Measurements from ENCODE around the gene MIB2.
A peak's percentile ranks its signal among the peaks of the same experiment; 100 is the strongest.
"Not testable (repeated sequence)": the region's sequence is repeated elsewhere in the genome, so short reads cannot be mapped to it uniquely, and the experiment has no call there.

The MIB2 gene

DNA sequence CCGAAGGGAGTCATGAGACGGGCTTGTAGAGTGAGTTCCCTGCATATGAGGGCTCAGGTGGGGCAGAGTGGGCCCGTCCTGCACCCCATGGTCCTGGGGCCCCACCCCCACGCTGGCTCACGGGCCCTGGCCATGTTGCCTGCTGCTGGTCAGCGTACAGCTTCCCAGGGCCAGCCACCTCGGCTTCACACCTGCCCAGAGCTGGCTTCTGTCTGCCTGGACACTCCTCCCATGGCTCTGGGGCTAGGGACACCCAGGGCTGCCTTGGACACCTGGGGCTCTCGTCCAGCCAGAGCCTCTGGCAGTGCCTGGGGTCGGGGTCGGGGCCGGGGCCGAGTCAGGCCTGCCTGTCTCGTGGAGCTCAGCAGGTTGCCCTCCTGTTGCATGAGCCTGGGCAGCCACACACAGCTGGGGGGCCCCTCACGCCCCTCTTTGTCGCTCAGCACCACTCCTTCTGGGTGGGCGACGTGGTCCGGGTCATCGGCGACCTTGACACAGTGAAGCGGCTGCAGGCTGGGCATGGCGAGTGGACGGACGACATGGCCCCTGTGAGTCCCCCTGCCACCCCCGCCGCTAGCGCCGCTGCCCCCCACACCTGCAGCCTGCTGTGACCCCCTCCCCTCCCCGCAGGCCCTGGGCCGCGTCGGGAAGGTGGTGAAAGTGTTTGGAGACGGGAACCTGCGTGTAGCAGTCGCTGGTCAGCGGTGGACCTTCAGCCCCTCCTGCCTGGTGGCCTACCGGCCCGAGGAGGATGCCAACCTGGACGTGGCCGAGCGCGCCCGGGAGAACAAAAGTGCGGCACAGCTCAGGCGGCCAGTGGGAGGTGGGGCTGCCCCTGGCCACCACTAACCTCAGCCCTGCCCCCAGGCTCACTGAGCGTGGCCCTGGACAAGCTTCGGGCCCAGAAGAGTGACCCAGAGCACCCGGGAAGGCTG is 11.2 kb downstream of the MIB2 start:
- no peak for DNase-seq (ENCODE audit: low read depth in 2 of 2)

DNA sequence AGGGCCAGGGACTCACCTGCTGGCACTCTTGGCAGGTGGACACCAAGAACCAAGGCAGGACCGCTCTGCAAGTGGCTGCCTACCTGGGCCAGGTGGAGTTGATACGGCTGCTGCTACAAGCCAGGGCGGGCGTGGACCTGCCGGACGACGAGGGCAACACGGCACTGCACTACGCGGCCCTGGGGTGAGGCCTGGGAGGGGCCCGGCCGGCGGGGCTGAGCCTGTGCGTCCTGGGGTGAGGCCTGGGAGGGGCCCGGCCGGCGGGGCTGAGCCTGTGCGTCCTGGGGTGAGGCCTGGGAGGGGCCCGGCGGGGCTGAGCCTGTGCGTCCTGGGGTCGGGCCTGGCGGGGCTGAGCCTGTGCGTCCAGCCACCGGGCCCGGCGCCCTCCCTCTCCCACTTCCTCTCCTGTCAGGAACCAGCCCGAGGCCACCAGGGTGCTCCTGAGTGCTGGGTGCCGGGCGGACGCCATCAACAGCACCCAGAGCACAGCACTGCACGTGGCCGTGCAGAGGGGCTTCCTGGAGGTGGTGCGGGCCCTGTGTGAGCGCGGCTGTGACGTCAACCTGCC is 12.0 kb downstream of the MIB2 start:
- DNase-seq (ENCODE audit: low read depth in 2 of 2), result no peak

DNA sequence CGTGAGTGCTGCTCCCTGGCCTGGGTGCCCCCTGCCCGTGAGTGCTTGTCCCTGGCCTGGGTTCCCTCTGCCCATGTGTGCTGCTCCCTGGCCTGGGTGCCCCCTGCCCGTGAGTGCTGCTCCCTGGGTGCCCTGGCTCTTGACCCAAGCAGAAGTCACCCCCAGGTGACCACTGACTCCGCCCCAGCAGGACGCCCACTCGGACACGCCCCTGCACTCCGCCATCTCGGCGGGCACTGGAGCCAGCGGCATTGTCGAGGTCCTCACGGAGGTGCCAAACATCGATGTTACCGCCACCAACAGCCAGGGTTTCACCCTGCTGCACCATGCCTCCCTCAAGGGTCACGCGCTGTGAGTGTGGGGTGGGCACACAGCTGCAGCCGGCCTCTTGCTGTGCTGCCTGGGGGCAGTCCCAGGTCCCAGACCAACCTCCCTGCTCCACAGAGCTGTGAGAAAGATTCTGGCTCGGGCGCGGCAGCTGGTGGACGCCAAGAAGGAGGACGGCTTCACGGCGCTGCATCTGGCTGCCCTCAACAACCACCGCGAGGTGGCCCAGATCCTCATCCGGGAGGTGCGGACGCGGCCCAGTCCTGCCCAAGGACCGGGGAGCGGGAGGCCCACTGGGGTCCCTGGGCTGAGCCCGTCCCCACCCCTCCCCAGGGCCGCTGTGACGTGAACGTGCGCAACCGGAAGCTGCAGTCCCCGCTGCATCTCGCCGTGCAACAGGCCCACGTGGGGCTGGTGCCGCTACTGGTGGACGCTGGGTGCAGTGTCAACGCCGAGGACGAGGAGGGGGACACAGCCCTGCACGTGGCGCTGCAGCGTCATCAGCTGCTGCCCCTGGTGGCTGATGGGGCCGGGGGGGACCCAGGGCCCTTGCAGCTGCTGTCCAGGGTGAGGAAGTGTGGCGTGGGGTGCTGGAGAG is 12.8 kb downstream of the MIB2 start:
- DNase-seq (ENCODE audit: low read depth in 2 of 2), result no peak

DNA sequence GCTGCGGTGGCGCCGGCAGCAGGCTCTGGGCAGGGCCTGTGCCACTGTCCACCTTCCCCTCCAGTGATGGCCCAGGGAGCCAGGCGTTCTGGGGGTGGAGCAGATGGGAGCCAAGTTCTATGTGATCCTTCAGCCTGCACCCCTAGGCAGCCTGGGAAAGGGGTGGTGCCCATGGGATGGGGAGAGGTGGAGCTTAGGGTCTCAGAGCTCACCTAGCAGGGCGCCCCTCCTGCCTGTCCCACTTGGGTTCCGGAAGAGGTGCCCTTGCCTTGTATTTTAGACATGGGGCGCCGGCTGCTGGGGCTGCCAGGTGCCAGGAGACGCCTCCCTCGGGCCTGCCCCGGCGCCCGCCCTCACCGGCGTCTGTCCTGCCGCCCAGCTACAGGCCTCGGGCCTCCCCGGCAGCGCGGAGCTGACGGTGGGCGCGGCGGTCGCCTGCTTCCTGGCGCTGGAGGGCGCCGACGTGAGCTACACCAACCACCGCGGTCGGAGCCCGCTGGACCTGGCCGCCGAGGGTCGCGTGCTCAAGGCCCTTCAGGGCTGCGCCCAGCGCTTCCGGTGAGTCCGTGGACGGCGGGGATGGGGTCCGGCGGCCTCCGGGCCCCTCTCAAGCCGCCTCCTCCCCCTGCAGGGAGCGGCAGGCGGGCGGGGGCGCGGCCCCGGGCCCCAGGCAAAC is 13.6 kb downstream of the MIB2 start:
- DNase-seq (ENCODE audit: low read depth in 2 of 2), result no peak

DNA sequence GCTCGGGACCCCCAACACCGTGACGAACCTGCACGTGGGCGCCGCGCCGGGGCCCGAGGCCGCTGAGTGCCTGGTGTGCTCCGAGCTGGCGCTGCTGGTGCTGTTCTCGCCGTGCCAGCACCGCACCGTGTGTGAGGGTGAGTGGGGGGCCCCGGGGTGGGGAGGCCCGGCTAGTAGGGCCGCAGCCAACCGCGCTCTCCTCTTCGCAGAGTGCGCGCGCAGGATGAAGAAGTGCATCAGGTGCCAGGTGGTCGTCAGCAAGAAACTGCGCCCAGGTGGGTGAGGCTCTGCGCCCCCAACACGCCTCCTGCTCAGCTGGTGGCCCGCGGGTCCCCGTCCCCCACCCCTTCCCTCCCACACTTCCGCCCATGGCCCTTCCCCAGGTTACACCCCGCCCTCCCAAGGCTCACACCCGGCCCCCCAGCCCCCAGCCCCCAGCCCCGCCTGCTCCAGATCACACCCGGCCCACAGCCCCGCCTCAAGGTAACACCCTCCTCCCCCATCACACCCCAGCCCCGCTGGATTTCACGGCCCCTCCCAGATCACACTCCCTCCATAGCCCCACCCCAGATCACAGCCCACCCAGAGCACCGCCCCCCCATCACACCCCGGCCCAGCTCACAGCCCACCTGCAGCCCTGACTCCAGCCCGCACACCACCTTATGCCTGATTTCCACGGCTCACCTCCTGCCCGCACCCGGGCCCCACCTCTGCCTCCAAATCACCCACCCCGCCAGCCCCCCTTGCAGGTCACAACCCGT is 14.3 kb downstream of the MIB2 start:
- no peak for DNase-seq (ENCODE audit: low read depth in 2 of 2)

DNA sequence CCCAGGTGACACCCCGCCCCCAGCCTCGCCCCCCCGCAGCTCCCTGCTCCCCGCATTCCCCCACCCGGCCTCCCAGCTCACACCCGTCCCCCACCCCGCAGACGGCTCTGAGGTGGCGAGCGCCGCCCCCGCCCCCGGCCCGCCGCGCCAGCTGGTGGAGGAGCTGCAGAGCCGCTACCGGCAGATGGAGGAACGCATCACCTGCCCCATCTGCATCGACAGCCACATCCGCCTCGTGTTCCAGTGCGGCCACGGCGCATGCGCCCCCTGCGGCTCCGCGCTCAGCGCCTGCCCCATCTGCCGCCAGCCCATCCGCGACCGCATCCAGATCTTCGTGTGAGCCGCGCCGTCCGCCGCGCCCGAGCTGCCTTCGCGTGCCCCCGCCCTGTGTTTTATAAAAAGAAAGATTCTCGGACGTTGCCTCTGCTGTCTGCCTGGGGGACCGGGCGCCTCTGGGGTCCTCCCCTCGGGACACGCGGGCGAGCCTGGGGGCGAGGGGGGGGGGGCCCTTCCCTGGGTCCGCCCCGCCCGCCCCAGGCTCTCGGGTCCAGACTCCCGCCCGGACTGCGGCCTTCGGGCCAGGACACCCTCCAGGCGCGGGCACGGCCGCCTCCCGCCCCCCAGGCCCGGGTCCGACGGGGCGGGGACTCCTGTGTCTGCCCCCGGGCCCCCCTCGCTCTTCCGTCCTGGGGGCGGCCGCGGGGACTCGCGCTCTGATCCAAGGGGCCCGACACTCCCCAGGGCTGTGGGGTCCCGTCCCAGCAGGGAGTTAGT is 15.1 kb downstream of the MIB2 start:
- DNase-seq (ENCODE audit: low read depth in 2 of 2), result peak; percentile 72 to 92

DNA sequence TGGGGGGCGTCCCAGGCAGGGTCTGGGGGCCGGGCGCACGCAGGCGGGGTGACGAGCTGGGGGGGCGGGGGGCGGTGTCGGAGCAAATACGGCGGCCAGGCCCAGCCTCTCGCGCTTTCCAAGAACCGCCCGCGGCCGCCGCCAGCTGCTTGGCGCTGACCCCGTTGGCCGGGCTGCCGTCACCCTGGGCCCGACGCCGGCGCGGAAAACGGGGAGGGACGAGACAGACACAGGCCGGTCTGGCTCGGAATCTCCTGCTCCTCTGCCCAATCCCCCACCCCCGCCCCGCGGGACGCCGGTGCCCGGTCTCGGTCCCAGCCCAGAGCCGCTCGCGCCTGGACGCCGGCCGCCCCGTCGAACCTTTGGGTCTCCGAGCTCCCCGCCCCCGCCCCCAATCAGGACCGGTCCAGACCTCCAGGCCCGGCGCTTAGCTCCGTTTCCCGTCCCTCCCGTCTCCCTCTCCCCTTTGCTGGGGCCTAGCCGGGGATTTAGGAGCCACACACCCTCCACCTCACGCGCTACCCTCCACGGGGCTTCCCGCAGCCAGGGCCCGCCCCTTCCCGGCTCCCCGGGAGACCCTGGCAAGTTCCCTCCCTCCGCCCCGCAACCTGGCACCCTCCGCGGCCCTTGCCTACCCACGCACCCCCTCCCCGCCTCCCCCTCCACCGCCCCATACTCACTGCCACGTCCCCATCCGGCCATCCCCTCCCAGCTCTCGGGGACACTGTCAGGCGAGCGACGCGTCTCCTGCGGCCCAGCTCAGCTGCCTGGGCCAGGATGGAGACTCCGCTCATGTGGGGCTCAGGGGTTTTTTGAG is 15.9 kb downstream of the MIB2 start:
- DNase-seq (ENCODE audit: low read depth in 2 of 2), result no peak

- no peak for DNase-seq (ENCODE audit: low read depth in 2 of 2)
Observed at GRCh38 chr1:1631782-1632420, 16.6 kb downstream of the MIB2 start, which contains the start of gene MMP23B. Gene MMP23B, plus strand, starts transcription at chr1:1632173. Its CDS starts 46 bp downstream, at chr1:1632219.

GRCh38 chr1:1633409-1633808 is 18.1 kb downstream of the MIB2 start:
- DNase-seq (ENCODE audit: low read depth in 2 of 2), result not testable (repeated sequence)

DNA sequence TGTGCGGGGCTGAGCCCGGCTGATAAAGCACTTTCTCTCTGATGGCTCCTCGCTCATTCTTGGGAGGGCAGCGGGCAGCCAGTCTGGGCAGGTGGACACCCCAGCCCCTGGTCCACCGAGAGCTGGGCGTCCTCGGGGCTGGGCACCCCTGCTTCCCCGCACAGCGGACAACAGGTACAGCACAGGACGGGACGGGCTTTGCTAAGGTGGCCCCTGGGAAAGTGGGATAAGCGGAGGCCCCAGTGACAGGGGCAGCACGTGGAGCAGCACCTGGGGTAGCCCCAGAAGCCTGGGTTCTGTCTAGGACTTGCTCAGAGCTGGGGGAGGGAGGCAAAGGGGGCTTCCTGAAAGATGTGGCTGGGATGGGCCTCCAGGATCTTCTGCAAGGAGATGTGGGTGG is 19.3 kb downstream of the MIB2 start:
- not testable (repeated sequence) for DNase-seq (ENCODE audit: low read depth in 2 of 2)

- DNase-seq (ENCODE audit: low read depth in 2 of 2), result not testable (repeated sequence)
Observed at GRCh38 chr1:1636621-1637478, 21.6 kb downstream of the MIB2 start.

DNA sequence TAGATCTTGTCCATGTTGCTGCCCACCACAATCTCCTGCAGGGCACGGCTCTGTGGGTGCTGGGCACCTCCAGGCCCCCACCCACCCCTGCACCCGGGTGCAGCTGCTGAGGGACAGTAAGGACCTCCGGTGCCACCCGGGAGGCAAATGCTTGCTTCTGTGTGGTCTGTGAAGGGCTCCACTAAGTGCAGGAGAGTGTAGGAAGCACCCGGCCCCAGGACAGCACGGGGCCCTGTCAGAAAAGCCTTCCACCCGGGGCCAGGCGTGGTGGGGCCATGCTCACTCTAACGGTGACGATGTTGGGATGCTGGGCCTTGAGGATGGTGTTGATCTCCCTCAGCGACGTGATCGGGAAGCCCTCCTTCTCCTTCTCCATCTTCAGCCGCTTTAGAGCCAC is 22.2 kb downstream of the MIB2 start:
- not testable (repeated sequence) for DNase-seq (ENCODE audit: low read depth in 2 of 2)

GRCh38 chr1:1638528-1638927 is 23.2 kb downstream of the MIB2 start:
- DNase-seq (ENCODE audit: low read depth in 2 of 2), result not testable (repeated sequence)

DNA sequence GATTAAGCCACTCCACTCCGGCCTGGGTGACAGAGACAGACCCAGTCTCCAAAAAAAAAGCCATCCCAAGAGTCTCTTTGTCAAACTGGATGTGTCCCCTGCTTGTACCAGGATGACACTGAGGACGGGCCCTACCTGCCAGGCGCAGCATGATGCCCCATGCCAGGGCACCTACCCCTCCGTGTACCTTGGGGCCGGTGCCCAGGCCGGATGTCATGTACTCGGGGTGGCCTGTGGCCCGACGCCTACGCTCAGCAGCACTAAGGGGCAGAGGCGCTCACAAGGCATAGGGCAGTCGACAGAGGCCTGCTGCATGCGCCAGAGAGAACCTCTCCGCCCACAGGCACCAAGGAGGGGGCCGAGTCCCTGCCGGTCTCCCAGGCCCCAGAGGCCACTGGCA is 24.1 kb downstream of the MIB2 start:
- not testable (repeated sequence) for DNase-seq (ENCODE audit: low read depth in 2 of 2)

- DNase-seq (ENCODE audit: low read depth in 2 of 2), result not testable (repeated sequence)
Observed at GRCh38 chr1:1640081-1640480, 24.8 kb downstream of the MIB2 start.

DNA sequence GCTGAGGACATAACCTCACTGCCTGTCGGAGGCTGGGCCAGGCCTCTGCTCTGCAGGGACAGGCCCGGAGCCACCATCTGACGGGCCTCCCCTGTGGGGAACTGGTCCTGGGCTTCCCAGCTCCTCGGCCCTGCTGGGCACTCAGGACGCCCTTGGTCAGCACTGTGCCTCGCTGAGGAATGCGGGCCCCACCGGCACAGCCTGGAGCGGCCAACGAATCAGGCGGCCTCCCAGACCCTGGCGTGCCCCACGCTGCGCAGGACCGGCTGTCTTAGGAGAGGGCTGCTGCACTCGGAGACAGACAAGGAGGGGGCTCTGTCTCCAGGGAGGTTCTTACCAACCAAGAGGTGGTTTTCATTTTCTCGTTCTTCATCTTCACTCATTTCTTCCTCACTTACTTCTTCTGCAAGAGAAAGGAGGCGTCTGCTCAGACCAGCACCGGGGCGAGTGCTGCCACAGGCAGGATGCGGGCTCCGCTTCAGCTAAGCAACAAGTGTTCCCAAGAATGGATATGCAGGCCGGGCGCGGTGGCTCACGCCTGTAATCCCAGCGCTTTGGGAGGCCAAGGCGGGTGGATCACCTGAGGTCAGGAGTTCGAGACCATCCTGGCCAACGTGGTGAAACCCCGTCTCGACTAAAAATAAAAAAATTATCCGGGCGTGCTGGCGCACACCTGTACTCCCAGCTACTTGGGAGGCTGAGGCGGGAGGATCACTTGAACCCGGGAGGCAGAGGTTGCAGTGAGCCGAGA is 25.6 kb downstream of the MIB2 start:
- DNase-seq (ENCODE audit: low read depth in 2 of 2), result not testable (repeated sequence)

DNA sequence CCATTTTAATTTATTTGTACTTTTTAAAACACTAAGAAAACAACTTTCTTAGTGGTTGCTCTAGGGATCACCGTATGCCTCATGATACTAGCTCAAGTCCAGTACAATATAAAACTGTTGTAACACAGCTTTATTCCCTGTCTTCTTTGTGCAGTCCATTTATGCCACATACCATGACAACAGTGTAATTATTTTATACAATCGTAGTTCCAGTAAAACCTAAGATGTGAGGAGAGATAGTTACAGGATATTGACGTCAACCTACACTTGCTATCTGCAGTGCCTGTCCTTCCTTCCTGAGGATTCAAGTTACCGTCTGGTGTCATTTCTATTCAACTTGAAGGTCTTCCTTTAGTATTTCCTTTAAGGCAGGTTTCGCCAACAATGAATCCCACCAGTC is 31.0 kb downstream of the MIB2 start:
- not testable (repeated sequence) for DNase-seq (ENCODE audit: low read depth in 2 of 2)
